ENCODE results near the gene MDK.

MDK gene

DNA sequence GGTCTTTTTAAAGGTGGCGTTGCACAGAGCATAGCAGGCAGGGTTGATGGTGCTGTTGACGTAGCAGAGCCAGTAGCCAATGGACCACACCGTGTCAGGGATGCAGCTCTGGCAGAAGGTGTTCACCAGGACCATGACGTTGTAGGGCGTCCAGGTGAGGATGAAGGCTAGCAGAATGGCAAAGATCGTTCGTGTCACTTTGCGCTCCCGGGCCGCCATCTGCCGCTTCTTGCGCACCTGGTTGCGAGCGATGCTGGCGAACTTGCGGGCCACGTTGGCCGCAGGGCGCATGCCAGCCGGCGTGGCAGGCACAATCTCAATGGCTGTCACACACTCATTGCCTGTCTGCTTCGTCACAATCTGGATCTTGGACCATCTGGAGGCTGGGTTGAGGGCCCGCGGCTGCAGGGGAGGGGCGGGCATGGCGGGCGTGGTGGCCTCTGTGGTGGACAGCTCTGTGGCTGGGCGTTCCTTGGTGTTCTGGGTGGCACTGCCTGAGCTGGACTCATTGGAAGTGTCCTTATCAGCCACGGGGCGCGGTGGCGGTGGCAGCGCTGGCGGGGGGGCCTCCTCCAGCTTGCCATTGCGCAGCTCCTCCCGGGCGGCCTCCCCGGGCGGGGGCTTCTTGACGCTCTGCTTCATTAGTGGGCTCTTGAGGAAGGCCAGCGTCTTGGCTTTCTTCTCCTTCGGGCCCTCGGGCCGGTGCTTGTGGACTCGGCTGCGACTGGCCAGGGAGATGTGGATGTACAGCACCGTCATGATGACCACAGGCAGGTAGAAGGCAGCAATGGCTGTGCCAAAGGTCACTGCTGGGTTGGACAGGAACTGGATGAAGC lies 3.9 kb downstream of the MDK start:
- H3K4me3 ChIP-seq (ENCODE audit: low read length in 2 of 2): no peak overlapping the region
- no peaks in the 10 kb centered on the region for H3K9me3 ChIP-seq (ENCODE audit: control insufficient read depth in 2 of 2, low read length in 2 of 2)
- H3K36me3 ChIP-seq (ENCODE audit: control insufficient read depth in 2 of 2, insufficient read depth in 2 of 2, low read length in 2 of 2): no peaks in the 10 kb centered on the region
- peaks cover 35 to 73% of the 10 kb centered on the region in 2 donors for H3K27me3 ChIP-seq (ENCODE audit: control insufficient read depth in 1 of 2, insufficient read depth in 2 of 2, low read length in 2 of 2)
- peaks cover 35% of the 10 kb centered on the region for H3K4me1 ChIP-seq (ENCODE audit: control insufficient read depth, insufficient read depth, low read length)
- no peak overlapping the region for H3K9ac ChIP-seq (ENCODE audit: low read length in 2 of 2)
- H3K27ac ChIP-seq (ENCODE audit: low read length): no peak overlapping the region

- H3K27me3 ChIP-seq (ENCODE audit: control insufficient read depth in 1 of 2, insufficient read depth in 2 of 2, low read length in 2 of 2): peaks cover 40 to 80% of the 10 kb centered on the region in 2 donors
- no peaks in the 10 kb centered on the region for H3K36me3 ChIP-seq (ENCODE audit: control insufficient read depth in 2 of 2, insufficient read depth in 2 of 2, low read length in 2 of 2)
- H3K9me3 ChIP-seq (ENCODE audit: control insufficient read depth in 2 of 2, low read length in 2 of 2): no peaks in the 10 kb centered on the region
- peaks cover 31% of the 10 kb centered on the region for H3K4me1 ChIP-seq (ENCODE audit: control insufficient read depth, insufficient read depth, low read length)
- H3K27ac ChIP-seq (ENCODE audit: low read length): no peak overlapping the region
- H3K4me3 ChIP-seq (ENCODE audit: low read length in 2 of 2): no peak overlapping the region
- H3K9ac ChIP-seq (ENCODE audit: low read length in 2 of 2): no peak overlapping the region
Observed at GRCh38 chr11:46386005-46386578, 4.6 kb downstream of the MDK start.

DNA sequence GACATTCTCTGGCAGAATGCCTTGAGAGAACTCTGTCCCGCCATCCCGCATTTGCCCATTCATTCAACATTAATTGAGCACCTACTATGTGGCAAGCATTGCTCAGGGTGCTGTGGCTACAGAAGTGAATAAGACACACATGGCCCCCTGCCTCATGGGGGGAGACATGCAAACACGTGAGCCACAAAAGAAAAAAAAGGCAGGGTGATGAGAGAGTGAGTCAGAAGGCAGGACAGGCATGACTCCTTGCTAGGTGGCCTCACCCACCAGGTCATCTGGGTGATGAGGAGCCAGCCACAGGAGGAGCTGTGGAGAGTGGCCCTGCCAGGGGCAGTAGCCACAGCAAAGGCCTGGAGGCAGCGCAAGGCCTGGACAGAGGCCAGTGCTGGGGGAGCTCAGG lies 5.2 kb downstream of the MDK start:
- Histone ChIP-seq H3K4me1 (ENCODE audit: control insufficient read depth, insufficient read depth, low read length) (peaks cover 30% of the 10 kb centered on the region), H3K4me3 (ENCODE audit: low read length in 2 of 2) (no peak overlapping the region), H3K9ac (ENCODE audit: low read length in 2 of 2) (no peak overlapping the region), H3K36me3 (ENCODE audit: control insufficient read depth in 2 of 2, insufficient read depth in 2 of 2, low read length in 2 of 2) (no peaks in the 10 kb centered on the region), H3K27ac (ENCODE audit: low read length) (no peak overlapping the region), H3K27me3 (ENCODE audit: control insufficient read depth in 1 of 2, insufficient read depth in 2 of 2, low read length in 2 of 2) (peaks cover 40 to 84% of the 10 kb centered on the region in 2 donors), H3K9me3 (ENCODE audit: control insufficient read depth in 2 of 2, low read length in 2 of 2) (no peaks in the 10 kb centered on the region)

DNA sequence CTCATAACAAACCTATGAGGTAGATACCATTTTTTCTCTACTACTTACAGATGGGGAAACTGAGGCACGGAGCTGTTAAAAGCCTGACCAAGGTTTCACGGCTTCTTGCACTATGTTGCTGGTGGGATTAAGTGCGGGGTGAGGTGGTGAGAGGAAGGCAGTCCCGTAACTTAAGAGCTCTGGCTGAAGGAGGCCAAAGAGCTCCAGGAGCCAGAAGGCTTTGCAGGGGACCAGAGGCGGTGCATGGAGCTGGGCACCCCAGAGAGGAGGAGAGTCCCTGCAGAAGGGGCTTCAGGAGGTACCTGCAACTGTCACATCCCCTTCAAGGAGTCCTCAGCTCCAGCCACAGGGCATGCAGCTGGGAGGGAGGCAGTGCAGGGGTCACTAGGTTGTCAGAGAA lies 6.0 kb downstream of the MDK start:
- Histone ChIP-seq H3K9ac (ENCODE audit: low read length in 2 of 2) (no peak overlapping the region), H3K36me3 (ENCODE audit: control insufficient read depth in 2 of 2, insufficient read depth in 2 of 2, low read length in 2 of 2) (no peaks in the 10 kb centered on the region), H3K4me3 (ENCODE audit: low read length in 2 of 2) (no peak overlapping the region), H3K9me3 (ENCODE audit: control insufficient read depth in 2 of 2, low read length in 2 of 2) (no peaks in the 10 kb centered on the region), H3K4me1 (ENCODE audit: control insufficient read depth, insufficient read depth, low read length) (peaks cover 30% of the 10 kb centered on the region), H3K27me3 (ENCODE audit: control insufficient read depth in 1 of 2, insufficient read depth in 2 of 2, low read length in 2 of 2) (peaks cover 40 to 85% of the 10 kb centered on the region in 2 donors), H3K27ac (ENCODE audit: low read length) (no peak overlapping the region)

- no peak overlapping the region for H3K4me3 ChIP-seq (ENCODE audit: low read length in 2 of 2)
- peaks cover 33% of the 10 kb centered on the region for H3K4me1 ChIP-seq (ENCODE audit: control insufficient read depth, insufficient read depth, low read length)
- H3K27me3 ChIP-seq (ENCODE audit: control insufficient read depth in 1 of 2, insufficient read depth in 2 of 2, low read length in 2 of 2): peaks cover 40 to 80% of the 10 kb centered on the region in 2 donors
- no peak overlapping the region for H3K27ac ChIP-seq (ENCODE audit: low read length)
- H3K9me3 ChIP-seq (ENCODE audit: control insufficient read depth in 2 of 2, low read length in 2 of 2): no peaks in the 10 kb centered on the region
- H3K9ac ChIP-seq (ENCODE audit: low read length in 2 of 2): no peak overlapping the region
- no peaks in the 10 kb centered on the region for H3K36me3 ChIP-seq (ENCODE audit: control insufficient read depth in 2 of 2, insufficient read depth in 2 of 2, low read length in 2 of 2)
Observed at GRCh38 chr11:46387919-46388618, 6.6 kb downstream of the MDK start.

DNA sequence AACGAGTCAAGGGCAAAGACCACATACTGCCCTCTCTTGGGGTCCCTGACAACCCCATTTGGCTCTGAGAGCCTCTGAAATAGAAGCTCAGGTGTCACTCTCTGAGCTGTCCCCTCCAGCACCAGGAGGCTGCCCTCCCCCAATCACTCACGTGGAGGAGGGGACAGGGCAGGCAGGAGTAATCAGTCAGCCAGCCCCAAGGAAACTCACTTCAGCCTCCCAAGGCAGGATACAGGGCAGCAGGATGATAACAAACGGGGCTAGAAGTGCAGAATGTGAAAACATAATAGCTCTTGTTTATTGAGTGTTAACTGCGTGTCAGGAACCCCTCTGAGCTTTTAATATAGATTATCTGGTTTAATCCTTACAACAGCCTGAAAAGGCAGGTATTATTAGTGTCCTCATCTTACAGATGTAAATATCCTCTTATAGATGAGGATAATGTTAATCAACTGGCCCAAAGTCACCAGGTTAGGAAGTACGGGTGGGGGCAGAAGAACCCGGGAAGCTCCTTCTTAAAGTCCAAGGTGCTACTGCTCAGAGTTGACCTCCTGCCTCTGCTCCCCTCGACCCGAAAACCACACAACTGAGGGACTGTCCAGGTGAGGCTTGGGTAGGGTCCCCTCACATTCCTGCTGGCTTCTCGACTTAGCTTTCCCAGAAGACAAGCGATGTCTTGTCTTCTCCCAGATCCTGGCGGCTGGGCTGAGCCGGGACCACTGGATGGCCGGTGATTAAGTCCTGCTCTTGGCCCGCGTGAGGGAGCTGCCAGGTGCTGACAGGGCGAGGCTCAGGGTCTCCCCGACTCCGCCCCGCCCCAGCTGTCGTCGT lies 7.4 kb downstream of the MDK start:
- Histone ChIP-seq H3K4me1 (ENCODE audit: control insufficient read depth, insufficient read depth, low read length) (peaks cover 34% of the 10 kb centered on the region), H3K4me3 (ENCODE audit: low read length in 2 of 2) (no peak overlapping the region), H3K27me3 (ENCODE audit: control insufficient read depth in 1 of 2, insufficient read depth in 2 of 2, low read length in 2 of 2) (peaks cover 43 to 78% of the 10 kb centered on the region in 2 donors), H3K9me3 (ENCODE audit: control insufficient read depth in 2 of 2, low read length in 2 of 2) (no peaks in the 10 kb centered on the region), H3K36me3 (ENCODE audit: control insufficient read depth in 2 of 2, insufficient read depth in 2 of 2, low read length in 2 of 2) (no peaks in the 10 kb centered on the region), H3K27ac (ENCODE audit: low read length) (no peak overlapping the region), H3K9ac (ENCODE audit: low read length in 2 of 2) (no peak overlapping the region)

- Histone ChIP-seq H3K9ac (ENCODE audit: low read length in 2 of 2) (no peak overlapping the region), H3K4me3 (ENCODE audit: low read length in 2 of 2) (peak overlapping the region; percentile 61 to 71)
Observed at GRCh38 chr11:46389450-46390330, 8.2 kb downstream of the MDK start.

DNA sequence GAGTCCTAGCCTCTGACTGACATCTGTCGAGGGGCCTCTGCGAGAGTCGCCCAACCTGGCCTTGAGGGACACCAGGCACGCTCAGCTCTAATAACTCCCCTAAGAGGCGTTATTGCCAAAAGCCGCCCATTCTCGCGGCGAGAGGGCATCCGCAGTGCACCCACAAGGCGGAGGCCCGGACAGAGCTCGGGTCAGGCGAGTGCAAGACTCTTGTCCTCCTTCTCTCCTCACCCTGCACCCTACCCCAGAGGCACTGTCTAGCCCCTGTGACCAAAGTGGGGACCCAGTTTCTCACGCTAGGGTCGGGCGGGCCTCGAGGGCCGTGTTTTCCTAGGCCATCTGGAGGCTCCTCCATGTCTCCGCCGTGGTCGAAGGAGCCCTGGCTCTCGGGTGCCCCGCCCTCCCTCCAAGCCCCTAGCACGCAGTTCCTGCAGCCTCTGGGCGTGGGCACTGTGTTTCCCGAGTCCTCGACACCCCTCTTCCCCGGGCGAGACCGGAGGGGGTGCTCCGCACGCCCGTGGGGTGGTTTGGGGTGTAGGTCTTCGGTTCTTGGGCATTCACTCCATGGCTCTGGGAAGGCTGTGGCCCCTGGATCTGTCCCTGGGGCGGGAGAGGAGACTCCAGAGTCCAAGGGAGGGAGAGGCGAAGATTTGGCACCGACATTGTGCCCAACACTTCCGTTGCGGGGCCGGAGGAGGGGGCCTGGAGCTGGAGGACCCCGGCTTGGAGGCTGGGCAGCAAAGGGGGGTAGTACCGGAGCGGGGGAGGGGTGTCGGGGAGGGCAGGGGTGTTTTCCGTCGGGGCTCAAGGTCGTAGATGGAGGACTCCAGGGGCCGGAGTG lies 9.1 kb downstream of the MDK start:
- H3K9me3 ChIP-seq (ENCODE audit: control insufficient read depth in 2 of 2, low read length in 2 of 2): no peaks in the 10 kb centered on the region
- H3K36me3 ChIP-seq (ENCODE audit: control insufficient read depth in 2 of 2, insufficient read depth in 2 of 2, low read length in 2 of 2): no peaks in the 10 kb centered on the region
- H3K4me3 ChIP-seq (ENCODE audit: low read length in 2 of 2): no peak overlapping the region
- H3K9ac ChIP-seq (ENCODE audit: low read length in 2 of 2): no peak overlapping the region
- peaks cover 43 to 68% of the 10 kb centered on the region in 2 donors for H3K27me3 ChIP-seq (ENCODE audit: control insufficient read depth in 1 of 2, insufficient read depth in 2 of 2, low read length in 2 of 2)
- no peak overlapping the region for H3K27ac ChIP-seq (ENCODE audit: low read length)
- H3K4me1 ChIP-seq (ENCODE audit: control insufficient read depth, insufficient read depth, low read length): peaks cover 34% of the 10 kb centered on the region

More at GRCh38 chr11:46389450-46390330, 8.2 kb downstream of the MDK start:
- H3K4me1 ChIP-seq (ENCODE audit: control insufficient read depth, insufficient read depth, low read length): peaks cover 34% of the 10 kb centered on the region
- H3K36me3 ChIP-seq (ENCODE audit: control insufficient read depth in 2 of 2, insufficient read depth in 2 of 2, low read length in 2 of 2): no peaks in the 10 kb centered on the region
- H3K27me3 ChIP-seq (ENCODE audit: control insufficient read depth in 1 of 2, insufficient read depth in 2 of 2, low read length in 2 of 2): peaks cover 43 to 77% of the 10 kb centered on the region in 2 donors
- no peak overlapping the region for H3K27ac ChIP-seq (ENCODE audit: low read length)
- H3K9me3 ChIP-seq (ENCODE audit: control insufficient read depth in 2 of 2, low read length in 2 of 2): no peaks in the 10 kb centered on the region

GRCh38 chr11:46391186-46391577 lies 9.7 kb downstream of the MDK start:
- H3K4me3 ChIP-seq (ENCODE audit: low read length in 2 of 2): no peak overlapping the region

More at GRCh38 chr11:46391186-46391577, 9.7 kb downstream of the MDK start:
- no peak overlapping the region for H3K27ac ChIP-seq (ENCODE audit: low read length)
- H3K9me3 ChIP-seq (ENCODE audit: control insufficient read depth in 2 of 2, low read length in 2 of 2): no peaks in the 10 kb centered on the region
- no peak overlapping the region for H3K9ac ChIP-seq (ENCODE audit: low read length in 2 of 2)
- peaks cover 0 to 3% of the 10 kb centered on the region in 2 donors for H3K36me3 ChIP-seq (ENCODE audit: control insufficient read depth in 2 of 2, insufficient read depth in 2 of 2, low read length in 2 of 2)
- peaks cover 34% of the 10 kb centered on the region for H3K4me1 ChIP-seq (ENCODE audit: control insufficient read depth, insufficient read depth, low read length)
- peaks cover 41 to 63% of the 10 kb centered on the region in 2 donors for H3K27me3 ChIP-seq (ENCODE audit: control insufficient read depth in 1 of 2, insufficient read depth in 2 of 2, low read length in 2 of 2)

Data from stomach smooth muscle (tissue), 2 donors.